Fibroblast of villous mesenchyme (primary cell): ENCODE results near the gene MLX. TPM values are rescaled to one million over a fixed set of nuclear protein-coding genes. Genes with fewer than 3 reads are reported as not detected.
"Not testable (repeated sequence)": the region's sequence is repeated elsewhere in the genome, so short reads cannot be mapped to it uniquely, and the experiment has no call there.

Experiments
- DNase-seq: peaks from one replicate; pipeline ENCODE4 v3.0.0-alpha.2; 2010; ENCODE audit warnings: low read depth
- H3K4me3 ChIP-seq: 2 replicates; pipeline ENCODE4 v1.5.1; 2011; ENCODE audit warnings: low read depth, mild to moderate bottlenecking, low read length
- total RNA-seq: library from RNA; depleted of rRNA; stranded (reverse); fragments of >200 nt; gene quantifications from 2 replicates; pipeline ENCODE4 v1.2.3, GENCODE V29; 2012
- TF ChIP-seq, protein P1 (sequence below): IDR thresholded peaks from 2 replicates; pipeline ENCODE4 v1.5.1; 2012; ENCODE audit warnings: low read depth, mild to moderate bottlenecking, low read length; ENCODE audit not compliant: insufficient read depth

MLX gene
- total RNA-seq, 1 donor: 47.5 TPM

DNA sequence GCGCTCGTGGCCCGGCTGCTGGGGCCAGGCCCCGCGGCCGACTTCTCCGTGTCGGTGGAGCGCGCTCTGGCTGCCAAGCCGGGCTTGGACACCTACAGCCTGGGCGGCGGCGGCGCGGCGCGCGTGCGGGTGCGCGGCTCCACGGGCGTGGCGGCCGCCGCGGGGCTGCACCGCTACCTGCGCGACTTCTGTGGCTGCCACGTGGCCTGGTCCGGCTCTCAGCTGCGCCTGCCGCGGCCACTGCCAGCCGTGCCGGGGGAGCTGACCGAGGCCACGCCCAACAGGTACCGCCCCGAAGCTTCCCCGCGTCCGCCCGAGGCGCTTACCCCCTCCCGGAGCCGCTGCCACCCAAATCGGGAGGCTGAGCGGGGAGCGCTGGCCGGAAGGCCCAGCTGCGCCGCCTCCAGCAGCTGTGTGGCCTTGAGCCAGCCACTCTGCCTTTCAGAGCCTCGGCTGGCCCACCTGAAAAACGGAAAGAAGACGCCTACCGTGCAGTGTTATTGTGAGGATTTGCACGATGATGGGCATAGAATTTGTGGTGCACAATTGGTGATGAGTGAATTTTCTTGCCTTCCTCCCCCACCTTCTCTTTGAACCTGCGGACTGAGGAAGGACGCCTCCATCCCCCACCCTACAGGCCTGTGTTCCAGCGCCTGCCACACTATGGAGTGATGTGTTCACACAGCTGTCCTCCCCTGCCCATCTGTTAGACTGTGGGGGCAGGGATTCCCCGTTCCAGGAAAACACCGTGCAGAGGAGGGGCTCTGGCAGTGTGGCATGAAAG lies 30.3 kb upstream of the MLX start:
- H3K4me3 ChIP-seq: peak overlapping the region; percentile 72

GRCh38 chr17:42537156-42537805 lies 29.6 kb upstream of the MLX start:
- peak overlapping the region; percentile 72 for H3K4me3 ChIP-seq
- DNase-seq: no peak
- TF ChIP-seq, protein P1, sequence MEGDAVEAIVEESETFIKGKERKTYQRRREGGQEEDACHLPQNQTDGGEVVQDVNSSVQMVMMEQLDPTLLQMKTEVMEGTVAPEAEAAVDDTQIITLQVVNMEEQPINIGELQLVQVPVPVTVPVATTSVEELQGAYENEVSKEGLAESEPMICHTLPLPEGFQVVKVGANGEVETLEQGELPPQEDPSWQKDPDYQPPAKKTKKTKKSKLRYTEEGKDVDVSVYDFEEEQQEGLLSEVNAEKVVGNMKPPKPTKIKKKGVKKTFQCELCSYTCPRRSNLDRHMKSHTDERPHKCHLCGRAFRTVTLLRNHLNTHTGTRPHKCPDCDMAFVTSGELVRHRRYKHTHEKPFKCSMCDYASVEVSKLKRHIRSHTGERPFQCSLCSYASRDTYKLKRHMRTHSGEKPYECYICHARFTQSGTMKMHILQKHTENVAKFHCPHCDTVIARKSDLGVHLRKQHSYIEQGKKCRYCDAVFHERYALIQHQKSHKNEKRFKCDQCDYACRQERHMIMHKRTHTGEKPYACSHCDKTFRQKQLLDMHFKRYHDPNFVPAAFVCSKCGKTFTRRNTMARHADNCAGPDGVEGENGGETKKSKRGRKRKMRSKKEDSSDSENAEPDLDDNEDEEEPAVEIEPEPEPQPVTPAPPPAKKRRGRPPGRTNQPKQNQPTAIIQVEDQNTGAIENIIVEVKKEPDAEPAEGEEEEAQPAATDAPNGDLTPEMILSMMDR: no peak

More for the DNA sequence above, 30.3 kb upstream of the MLX start:
- peak; percentile 88 for DNase-seq
- TF ChIP-seq, protein P1: no peak

- H3K4me3 ChIP-seq: no peak overlapping the region
- no peak for DNase-seq
- TF ChIP-seq, protein P1: no peak
Measured at GRCh38 chr17:42537826-42538451, 29.0 kb upstream of the MLX start.

- H3K4me3 ChIP-seq: no peak overlapping the region
- TF ChIP-seq, protein P1: no peak
- DNase-seq: no peak
Measured at GRCh38 chr17:42538482-42538881, 28.4 kb upstream of the MLX start.

- not testable (repeated sequence) for DNase-seq, H3K4me3 ChIP-seq
Measured at GRCh38 chr17:42540558-42540957, 26.3 kb upstream of the MLX start.

- TF ChIP-seq, protein P1: no peak
- no peak for DNase-seq
- H3K4me3 ChIP-seq: no peak overlapping the region
Measured at GRCh38 chr17:42541041-42541833, 25.7 kb upstream of the MLX start.
